Activated naive CD4-positive, alpha-beta T cell treated with anti-CD3 and anti-CD28 coated beads, Interleukin-2, amount 10 ng/mL, durations not matched to agents 7 days and 5 days (primary cell): Measurements from ENCODE around the gene STXBP3.
A peak's percentile ranks its signal among the peaks of the same experiment; 100 is the strongest.

Experiments
- CTCF ChIA-PET: fragments of 350-600 bp; sonication (Branson Sonifier 250); formaldehyde crosslinking; loops from one replicate; lab custom pipeline; 2021; ENCODE audit warnings: antibody characterized with exemption; lab: Charles Lee
- DNase-seq: peaks from one replicate; pipeline ENCODE4 v3.0.0-alpha.2; 2020
- H3K27ac Mint-ChIP-seq: one replicate; pipeline ENCODE4 v1.8.0; 2021; ENCODE audit warnings: mild to moderate bottlenecking, moderate library complexity, mixed read lengths
- H3K27me3 Mint-ChIP-seq: one replicate; pipeline ENCODE4 v1.8.0; 2021; ENCODE audit warnings: mild to moderate bottlenecking, mixed read lengths
- H3K36me3 Mint-ChIP-seq: one replicate; pipeline ENCODE4 v1.8.0; 2021; ENCODE audit warnings: mixed read lengths
- H3K4me1 Mint-ChIP-seq: one replicate; pipeline ENCODE4 v1.8.0; 2021; ENCODE audit warnings: mixed read lengths
- H3K4me3 Mint-ChIP-seq: one replicate; pipeline ENCODE4 v1.8.0; 2021; ENCODE audit warnings: mild to moderate bottlenecking, moderate library complexity, mixed read lengths
- H3K9me3 Mint-ChIP-seq: one replicate; pipeline ENCODE4 v1.8.0; 2021; ENCODE audit warnings: mixed read lengths

The STXBP3 gene

GRCh38 chr1:108828074-108828961, 81.8 kb downstream of the STXBP3 start:
- peak; percentile 85 for DNase-seq
- H3K4me3 Mint-ChIP-seq = no peak overlapping the region
- no peak overlapping the region for H3K27ac Mint-ChIP-seq
- H3K9me3 Mint-ChIP-seq = no peaks in the 10 kb centered on the region
- H3K27me3 Mint-ChIP-seq = peaks cover 23% of the 10 kb centered on the region
- H3K36me3 Mint-ChIP-seq = no peaks in the 10 kb centered on the region
- peaks cover 8% of the 10 kb centered on the region for H3K4me1 Mint-ChIP-seq
- CTCF ChIA-PET = interaction anchor here (0.6 to 10.4 kb wide), 23 partner anchors 8 to 705 kb away, joined by 3 to 148 read pairs (median 4); partner anchors contain the start of gene GPSM2

- Mint-ChIP-seq H3K27ac (no peak overlapping the region), H3K27me3 (peaks cover 20% of the 10 kb centered on the region), H3K4me1 (peaks cover 8% of the 10 kb centered on the region), H3K9me3 (no peaks in the 10 kb centered on the region), H3K36me3 (no peaks in the 10 kb centered on the region), H3K4me3 (no peak overlapping the region)
- no peak for DNase-seq
- CTCF ChIA-PET = interaction anchor here (0.5 to 10.4 kb wide), 10 partner anchors 9 to 703 kb away, joined by 3 to 148 read pairs (median 4); a partner anchor contains a TSS
These were observed 83.0 kb downstream of the STXBP3 start for GRCh38 chr1:108829498-108829916.

- peaks cover 8% of the 10 kb centered on the region for H3K4me1 Mint-ChIP-seq
- peaks cover 15% of the 10 kb centered on the region for H3K27me3 Mint-ChIP-seq
- no peaks in the 10 kb centered on the region for H3K9me3 Mint-ChIP-seq
- H3K27ac Mint-ChIP-seq = no peak overlapping the region
- no peak for DNase-seq
- no peaks in the 10 kb centered on the region for H3K36me3 Mint-ChIP-seq
- CTCF ChIA-PET = interaction anchor here (0.5 to 10.4 kb wide), 8 partner anchors 9 to 703 kb away, joined by 3 to 148 read pairs (median 6); a partner anchor contains a TSS
- H3K4me3 Mint-ChIP-seq = no peak overlapping the region
These were observed 83.9 kb downstream of the STXBP3 start for GRCh38 chr1:108830119-108831008.

GRCh38 chr1:108831225-108831624, 84.8 kb downstream of the STXBP3 start:
- no peak overlapping the region for H3K4me3 Mint-ChIP-seq
- no peak for DNase-seq
- no peaks in the 10 kb centered on the region for H3K36me3 Mint-ChIP-seq
- H3K9me3 Mint-ChIP-seq = no peaks in the 10 kb centered on the region
- CTCF ChIA-PET = interaction anchor here (1.2 to 10.4 kb wide), 3 partner anchors 9 to 64 kb away, joined by 3 to 148 read pairs (median 7); no protein-coding TSS in a partner anchor
- peaks cover 14% of the 10 kb centered on the region for H3K27me3 Mint-ChIP-seq
- H3K4me1 Mint-ChIP-seq = peaks cover 8% of the 10 kb centered on the region
- H3K27ac Mint-ChIP-seq = no peak overlapping the region

- peaks cover 18% of the 10 kb centered on the region for H3K27me3 Mint-ChIP-seq
- DNase-seq = no peak
- H3K27ac Mint-ChIP-seq = no peak overlapping the region
- CTCF ChIA-PET = no interaction called here
- no peak overlapping the region for H3K4me3 Mint-ChIP-seq
- H3K9me3 Mint-ChIP-seq = no peaks in the 10 kb centered on the region
- H3K4me1 Mint-ChIP-seq = peaks cover 6% of the 10 kb centered on the region
- H3K36me3 Mint-ChIP-seq = no peaks in the 10 kb centered on the region
These were observed 86.5 kb downstream of the STXBP3 start for GRCh38 chr1:108832929-108833328.

GRCh38 chr1:108841703-108842102, 95.2 kb downstream of the STXBP3 start:
- Mint-ChIP-seq H3K36me3 (no peaks in the 10 kb centered on the region), H3K9me3 (no peaks in the 10 kb centered on the region), H3K27me3 (peaks cover 42% of the 10 kb centered on the region), H3K27ac (no peak overlapping the region), H3K4me3 (no peak overlapping the region), H3K4me1 (no peaks in the 10 kb centered on the region)
- no peak for DNase-seq
- CTCF ChIA-PET = interaction anchor here (1.5 kb wide), 1 partner anchor 14 kb away, joined by 7 read pairs; no protein-coding TSS in a partner anchor

- CTCF ChIA-PET = interaction anchor here (1.2 to 1.5 kb wide), 2 partner anchors 14 to 56 kb away, joined by 3 to 7 read pairs; no protein-coding TSS in a partner anchor
- no peak for DNase-seq
- no peak overlapping the region for H3K4me3 Mint-ChIP-seq
- H3K27ac Mint-ChIP-seq = no peak overlapping the region
- no peaks in the 10 kb centered on the region for H3K36me3 Mint-ChIP-seq
- H3K27me3 Mint-ChIP-seq = peaks cover 46% of the 10 kb centered on the region
- H3K4me1 Mint-ChIP-seq = no peaks in the 10 kb centered on the region
- H3K9me3 Mint-ChIP-seq = no peaks in the 10 kb centered on the region
These were observed 96.2 kb downstream of the STXBP3 start for GRCh38 chr1:108842525-108843181.

- Mint-ChIP-seq H3K36me3 (no peaks in the 10 kb centered on the region), H3K4me1 (no peaks in the 10 kb centered on the region), H3K9me3 (no peaks in the 10 kb centered on the region), H3K27ac (no peak overlapping the region), H3K4me3 (no peak overlapping the region), H3K27me3 (peaks cover 51% of the 10 kb centered on the region)
- no peak for DNase-seq
- CTCF ChIA-PET = interaction anchor here (1.0 to 3.9 kb wide), 3 partner anchors 15 to 55 kb away, joined by 3 to 17 read pairs (median 4); no protein-coding TSS in a partner anchor
These were observed 97.1 kb downstream of the STXBP3 start for GRCh38 chr1:108843390-108844137.

GRCh38 chr1:108845446-108845845, 99.0 kb downstream of the STXBP3 start:
- CTCF ChIA-PET = interaction anchor here (0.7 to 3.9 kb wide), 2 partner anchors 17 to 18 kb away, joined by 3 to 17 read pairs; no protein-coding TSS in a partner anchor
- Mint-ChIP-seq H3K27me3 (peaks cover 51% of the 10 kb centered on the region), H3K9me3 (no peaks in the 10 kb centered on the region), H3K4me1 (no peaks in the 10 kb centered on the region), H3K4me3 (no peak overlapping the region), H3K27ac (no peak overlapping the region), H3K36me3 (no peaks in the 10 kb centered on the region)
- DNase-seq = no peak

GRCh38 chr1:108845991-108846390, 99.5 kb downstream of the STXBP3 start:
- Mint-ChIP-seq H3K36me3 (no peaks in the 10 kb centered on the region), H3K27me3 (peaks cover 49% of the 10 kb centered on the region), H3K4me3 (no peak overlapping the region), H3K27ac (no peak overlapping the region), H3K9me3 (no peaks in the 10 kb centered on the region), H3K4me1 (peaks cover under 1% of the 10 kb centered on the region)
- no peak for DNase-seq
- CTCF ChIA-PET = interaction anchor here (0.7 to 3.9 kb wide), 2 partner anchors 17 kb away, joined by 3 to 17 read pairs; no protein-coding TSS in a partner anchor

- Mint-ChIP-seq H3K9me3 (no peaks in the 10 kb centered on the region), H3K4me3 (no peak overlapping the region), H3K36me3 (no peaks in the 10 kb centered on the region), H3K27ac (no peak overlapping the region), H3K27me3 (peaks cover 53% of the 10 kb centered on the region), H3K4me1 (peaks cover 12% of the 10 kb centered on the region)
- no peak for DNase-seq
- CTCF ChIA-PET = no interaction called here
These were observed 101.0 kb downstream of the STXBP3 start for GRCh38 chr1:108847494-108847893.

- H3K9me3 Mint-ChIP-seq = no peaks in the 10 kb centered on the region
- H3K36me3 Mint-ChIP-seq = no peaks in the 10 kb centered on the region
- no peak overlapping the region for H3K27ac Mint-ChIP-seq
- DNase-seq = no peak
- CTCF ChIA-PET = no interaction called here
- H3K27me3 Mint-ChIP-seq = peaks cover 51% of the 10 kb centered on the region
- H3K4me3 Mint-ChIP-seq = no peak overlapping the region
- peaks cover 19% of the 10 kb centered on the region for H3K4me1 Mint-ChIP-seq
These were observed 102.3 kb downstream of the STXBP3 start for GRCh38 chr1:108848806-108849205.

GRCh38 chr1:108850929-108851328, 104.5 kb downstream of the STXBP3 start:
- H3K4me1 Mint-ChIP-seq = peaks cover 19% of the 10 kb centered on the region

More at GRCh38 chr1:108850929-108851328, 104.5 kb downstream of the STXBP3 start:
- Mint-ChIP-seq H3K4me3 (no peak overlapping the region), H3K36me3 (no peaks in the 10 kb centered on the region), H3K27ac (no peak overlapping the region), H3K27me3 (peaks cover 59% of the 10 kb centered on the region), H3K9me3 (no peaks in the 10 kb centered on the region)
- DNase-seq = no peak
- CTCF ChIA-PET = interaction anchor here (1.9 kb wide), 1 partner anchor 12 kb away, joined by 5 read pairs; no protein-coding TSS in a partner anchor
